PFSK-1 (cell line): Measurements from ENCODE around the gene NDFIP1.

Experiments used
- FOXP2 ChIP-seq: optimal IDR thresholded peaks from 2 replicates; pipeline ENCODE3; 2011; ENCODE audit warnings: borderline replicate concordance, control low read depth, inconsistent platforms; ENCODE audit not compliant: insufficient read depth; ENCODE audit errors: extremely low read length, extremely low read depth
- POLR2AphosphoS5 ChIP-seq: IDR thresholded peaks from 2 replicates; pipeline ENCODE4 v1.6.1; 2012; ENCODE audit warnings: low read depth, mild to moderate bottlenecking, control low read depth, low read length, moderate library complexity
- REST ChIP-seq, 2 experiments: IDR thresholded peaks; 2 replicates each; pipeline versions ENCODE4 v1.6.1 to v1.8.0; 2011 to 2012; ENCODE audit warnings: low read depth in 2 of 2, low read length in 2 of 2, control low read depth in 1 of 2, inconsistent platforms in 1 of 2, mild to moderate bottlenecking in 1 of 2, moderate library complexity in 1 of 2; ENCODE audit not compliant: insufficient read depth in 1 of 2
- SIN3A ChIP-seq: IDR thresholded peaks from 2 replicates; pipeline ENCODE4 v1.6.1; 2012; ENCODE audit warnings: mild to moderate bottlenecking, low read length, moderate library complexity, borderline replicate concordance; ENCODE audit not compliant: insufficient read depth
- TAF1 ChIP-seq: IDR thresholded peaks from 2 replicates; pipeline ENCODE4 v1.6.1; 2012; ENCODE audit warnings: low read length, control low read depth, borderline replicate concordance; ENCODE audit not compliant: insufficient read depth

Gene NDFIP1

GRCh38 chr5:142098275-142098674, 10.3 kb upstream of the NDFIP1 start:
- TF ChIP-seq TAF1, result no peak
- TF ChIP-seq POLR2AphosphoS5, result no peak
- no peak for TF ChIP-seq SIN3A
- no peak for TF ChIP-seq REST (IDR thresholded peaks at IDR 0.05; ENCODE audit: insufficient read depth in 1 of 2, low read depth in 2 of 2, low read length in 2 of 2)
- no peak for TF ChIP-seq FOXP2

GRCh38 chr5:142098931-142099330, 9.6 kb upstream of the NDFIP1 start:
- no peak for TF ChIP-seq SIN3A
- no peak for TF ChIP-seq FOXP2

GRCh38 chr5:142100307-142100706, 8.3 kb upstream of the NDFIP1 start:
- TF ChIP-seq POLR2AphosphoS5 (no peak), SIN3A (no peak), TAF1 (no peak)

- TF ChIP-seq REST (IDR thresholded peaks at IDR 0.05; ENCODE audit: insufficient read depth in 1 of 2, low read depth in 2 of 2, low read length in 2 of 2) (no peak), FOXP2 (no peak), TAF1 (no peak), SIN3A (no peak), POLR2AphosphoS5 (no peak)
Measured at GRCh38 chr5:142102980-142103740, 5.4 kb upstream of the NDFIP1 start.

GRCh38 chr5:142104491-142104890, 4.1 kb upstream of the NDFIP1 start:
- TF ChIP-seq SIN3A (no peak), POLR2AphosphoS5 (no peak), TAF1 (no peak), REST (IDR thresholded peaks at IDR 0.05; ENCODE audit: insufficient read depth in 1 of 2, low read depth in 2 of 2, low read length in 2 of 2) (no peak)

GRCh38 chr5:142106061-142106460, 2.5 kb upstream of the NDFIP1 start:
- TF ChIP-seq POLR2AphosphoS5 (no peak), SIN3A (no peak), REST (IDR thresholded peaks at IDR 0.05; ENCODE audit: insufficient read depth in 1 of 2, low read depth in 2 of 2, low read length in 2 of 2) (no peak), TAF1 (no peak), FOXP2 (no peak)
